GM12891 (cell line): ENCODE measurements around the gene TNFSF15.

ENCODE experiments used
- DNase-seq: peaks from one replicate; pipeline ENCODE4 v3.0.0; 2011; ENCODE audit warnings: low spot score; ENCODE audit not compliant: insufficient read length
- FAIRE-seq: peaks from 2 replicates; lab custom pipeline; 2011; peaks lifted over from hg19 to GRCh38; lab: Jason Lieb, UNC
- PAX5 ChIP-seq: IDR thresholded peaks from 2 replicates; pipeline ENCODE4 v1.6.1; 2011; ENCODE audit warnings: low read length, moderate library complexity, mild to moderate bottlenecking; ENCODE audit not compliant: insufficient read depth, severe bottlenecking
- POLR2A ChIP-seq: IDR thresholded peaks from 2 replicates; pipeline ENCODE4 v1.6.1; 2011; ENCODE audit warnings: low read depth, low read length, control low read depth
- POLR2AphosphoS5 ChIP-seq: IDR thresholded peaks from 2 replicates; pipeline ENCODE4 v1.6.1; 2011; ENCODE audit warnings: low read depth, low read length, control low read depth
- POU2F2 ChIP-seq: IDR thresholded peaks from 2 replicates; pipeline ENCODE4 v1.6.1; 2011; ENCODE audit warnings: low read depth, mild to moderate bottlenecking, control low read depth, low read length, moderate library complexity
- SPI1 ChIP-seq: IDR thresholded peaks from 2 replicates; pipeline ENCODE4 v1.6.1; 2011; ENCODE audit warnings: low read depth, low read length, control low read depth
- TAF1 ChIP-seq: IDR thresholded peaks from 2 replicates; pipeline ENCODE4 v1.6.1; 2011; ENCODE audit warnings: low read depth, low read length, control low read depth

TNFSF15 gene

GRCh38 chr9:114776683-114777399 is 29.0 kb downstream of the TNFSF15 start:
- no peak for TF ChIP-seq SPI1
- TF ChIP-seq TAF1: no peak
- TF ChIP-seq POU2F2: no peak
- TF ChIP-seq POLR2AphosphoS5: no peak
- no peak for TF ChIP-seq PAX5
- TF ChIP-seq POLR2A: no peak
- FAIRE-seq: no peak
- no peak for DNase-seq

- FAIRE-seq (no peak), DNase-seq (no peak)
- no peak for TF ChIP-seq POLR2A
- no peak for TF ChIP-seq POU2F2
- no peak for TF ChIP-seq POLR2AphosphoS5
- TF ChIP-seq TAF1: no peak
- TF ChIP-seq SPI1: no peak
- TF ChIP-seq PAX5: no peak
Measured at GRCh38 chr9:114775981-114776380, 29.9 kb downstream of the TNFSF15 start.

GRCh38 chr9:114775121-114775520 is 30.7 kb downstream of the TNFSF15 start:
- TF ChIP-seq TAF1 (no peak), POLR2AphosphoS5 (no peak), POLR2A (no peak), PAX5 (no peak), POU2F2 (no peak), SPI1 (no peak)
- DNase-seq (no peak), FAIRE-seq (no peak)

GRCh38 chr9:114774524-114774923 is 31.3 kb downstream of the TNFSF15 start:
- FAIRE-seq (no peak), DNase-seq (no peak)
- TF ChIP-seq PAX5 (no peak), TAF1 (no peak), POLR2A (no peak), POLR2AphosphoS5 (no peak), SPI1 (peak; percentile 67), POU2F2 (no peak)

- DNase-seq (no peak), FAIRE-seq (no peak)
- TF ChIP-seq POU2F2 (no peak), PAX5 (no peak), SPI1 (no peak), POLR2AphosphoS5 (no peak), POLR2A (no peak)
Measured at GRCh38 chr9:114771889-114772288, 34.0 kb downstream of the TNFSF15 start.

GRCh38 chr9:114770991-114771390 is 34.8 kb downstream of the TNFSF15 start:
- DNase-seq: no peak
- FAIRE-seq: no peak
- TF ChIP-seq PAX5: no peak
- no peak for TF ChIP-seq POLR2A
- no peak for TF ChIP-seq TAF1
- no peak for TF ChIP-seq POLR2AphosphoS5
- no peak for TF ChIP-seq SPI1
- no peak for TF ChIP-seq POU2F2

- TF ChIP-seq PAX5: no peak
- no peak for TF ChIP-seq TAF1
- no peak for TF ChIP-seq POLR2AphosphoS5
- no peak for TF ChIP-seq POLR2A
- no peak for TF ChIP-seq POU2F2
- no peak for TF ChIP-seq SPI1
- no peak for DNase-seq
- FAIRE-seq: no peak
Measured at GRCh38 chr9:114769624-114770023, 36.2 kb downstream of the TNFSF15 start.

GRCh38 chr9:114763220-114763619 is 42.6 kb downstream of the TNFSF15 start:
- TF ChIP-seq POLR2AphosphoS5 (no peak), SPI1 (no peak), POLR2A (no peak), POU2F2 (no peak), PAX5 (no peak), TAF1 (no peak)
- FAIRE-seq: no peak
- DNase-seq: no peak

- TF ChIP-seq PAX5: no peak
- no peak for TF ChIP-seq POU2F2
- TF ChIP-seq SPI1: no peak
- TF ChIP-seq POLR2AphosphoS5: no peak
- TF ChIP-seq TAF1: no peak
- no peak for TF ChIP-seq POLR2A
Measured at GRCh38 chr9:114761523-114761922, 44.3 kb downstream of the TNFSF15 start.

GRCh38 chr9:114759512-114760341 is 46.1 kb downstream of the TNFSF15 start:
- no peak for TF ChIP-seq TAF1
- no peak for TF ChIP-seq POLR2A
- TF ChIP-seq POLR2AphosphoS5: no peak
- TF ChIP-seq SPI1: no peak
- TF ChIP-seq PAX5: no peak
- TF ChIP-seq POU2F2: no peak
- FAIRE-seq (no peak), DNase-seq (no peak)

More at GRCh38 chr9:114761523-114761922, 44.3 kb downstream of the TNFSF15 start:
- FAIRE-seq (no peak), DNase-seq (no peak)
